Measurements from ENCODE around the gene PCNX2.
"Not testable (repeated sequence)": the region's sequence is repeated elsewhere in the genome, so short reads cannot be mapped to it uniquely, and the experiment has no call there.

The PCNX2 gene

GRCh38 chr1:233215135-233215760, 80.3 kb downstream of the PCNX2 start:
- DNase-seq: no peak

DNA sequence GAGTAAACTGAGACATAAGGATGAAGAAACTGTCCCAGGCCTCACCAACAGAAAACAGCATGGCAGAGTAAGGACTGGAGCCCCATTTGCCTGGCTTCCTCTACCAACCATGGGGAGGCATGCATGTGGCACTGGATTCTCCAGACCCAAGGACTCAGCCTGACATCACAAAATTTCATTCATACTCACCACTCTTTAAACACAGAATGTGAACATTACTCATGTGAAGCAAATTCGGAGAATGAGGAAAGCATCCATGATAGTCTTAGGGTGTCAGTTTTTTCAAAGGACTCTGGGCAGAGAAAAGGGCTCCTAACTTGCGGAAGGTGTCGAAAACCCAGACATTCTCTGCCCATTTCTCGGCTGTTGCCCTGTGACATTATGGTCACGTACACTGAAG, 83.9 kb downstream of the PCNX2 start:
- no peak for DNase-seq

- no peak for DNase-seq
These were observed 84.4 kb downstream of the PCNX2 start for GRCh38 chr1:233211106-233211505.

DNA sequence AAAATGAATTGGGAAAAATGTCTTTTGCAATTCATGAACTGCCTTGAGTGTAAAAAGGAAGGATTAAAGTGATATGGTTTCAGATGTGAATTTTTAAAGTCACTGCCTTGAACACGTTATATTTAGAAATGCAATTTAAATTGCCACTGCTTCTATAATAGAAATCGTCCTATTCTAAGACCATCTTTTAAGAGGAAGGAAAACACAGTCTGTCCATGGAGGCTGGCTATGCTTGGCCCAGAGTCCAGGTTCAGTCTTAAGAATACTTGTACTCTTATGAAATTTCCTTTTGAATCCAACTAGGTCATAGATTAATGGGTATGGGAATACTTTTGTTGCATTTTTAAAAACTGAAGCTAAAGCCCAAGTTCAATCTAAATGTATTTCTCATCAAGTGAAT, 86.0 kb downstream of the PCNX2 start:
- DNase-seq: no peak

DNA sequence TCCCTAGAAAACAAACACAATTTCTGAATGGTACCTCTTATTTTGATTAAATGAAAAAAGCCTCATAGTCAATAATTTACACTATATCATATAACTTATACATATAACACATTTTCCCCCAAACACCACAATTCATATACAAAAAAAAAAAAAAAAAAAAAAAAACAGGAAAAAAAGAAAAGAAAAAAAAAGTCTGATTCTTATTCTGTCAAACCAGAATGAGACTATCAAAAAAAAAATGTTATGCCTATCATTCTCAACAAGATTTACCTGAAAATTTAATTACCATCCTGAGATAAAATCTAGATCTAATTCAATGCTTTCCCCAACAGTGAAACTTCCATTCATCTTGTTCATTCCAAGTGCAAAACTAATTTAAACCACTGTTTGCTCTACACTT, 86.8 kb downstream of the PCNX2 start:
- DNase-seq: no peak

DNA sequence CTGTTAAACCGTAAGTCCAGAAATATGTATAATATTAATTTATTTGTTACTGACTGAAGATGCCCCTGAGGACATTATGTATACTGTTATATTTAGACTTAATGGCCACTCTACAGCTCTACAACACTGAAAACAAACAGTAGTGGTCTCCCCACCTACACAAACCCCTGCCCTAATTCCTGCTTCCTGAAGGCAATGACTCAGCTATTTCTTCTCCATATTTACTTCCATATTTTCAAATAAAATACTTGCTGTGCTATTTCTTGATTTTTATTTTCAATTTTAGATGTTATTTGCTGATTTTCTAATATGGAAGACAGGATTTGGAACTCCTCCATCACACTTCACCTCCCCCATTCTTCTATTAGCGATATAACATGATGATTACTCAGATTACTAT, 97.6 kb downstream of the PCNX2 start:
- no peak for DNase-seq

DNA sequence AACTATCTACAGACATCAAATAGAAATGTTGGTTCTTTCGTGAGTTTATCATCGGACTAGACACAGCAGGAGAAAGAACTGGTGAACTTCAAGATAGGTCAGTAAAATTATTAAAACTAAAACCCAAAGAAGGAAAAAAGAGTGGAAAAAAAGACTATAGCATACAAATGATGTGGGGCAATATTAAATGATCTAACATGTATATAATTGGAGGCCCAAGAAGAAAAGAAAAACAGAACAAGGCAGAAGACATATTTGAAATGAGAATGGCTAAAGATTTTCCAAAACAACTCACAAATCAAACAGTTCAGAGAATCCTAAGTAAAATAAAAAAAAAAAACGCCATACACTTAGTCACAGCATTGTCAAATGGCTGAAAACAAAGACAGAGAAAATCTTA, 101.8 kb downstream of the PCNX2 start:
- no peak for DNase-seq

GRCh38 chr1:233190987-233191386, 104.5 kb downstream of the PCNX2 start:
- DNase-seq: no peak

- DNase-seq: no peak
These were observed 106.0 kb downstream of the PCNX2 start for GRCh38 chr1:233189526-233189925.

DNA sequence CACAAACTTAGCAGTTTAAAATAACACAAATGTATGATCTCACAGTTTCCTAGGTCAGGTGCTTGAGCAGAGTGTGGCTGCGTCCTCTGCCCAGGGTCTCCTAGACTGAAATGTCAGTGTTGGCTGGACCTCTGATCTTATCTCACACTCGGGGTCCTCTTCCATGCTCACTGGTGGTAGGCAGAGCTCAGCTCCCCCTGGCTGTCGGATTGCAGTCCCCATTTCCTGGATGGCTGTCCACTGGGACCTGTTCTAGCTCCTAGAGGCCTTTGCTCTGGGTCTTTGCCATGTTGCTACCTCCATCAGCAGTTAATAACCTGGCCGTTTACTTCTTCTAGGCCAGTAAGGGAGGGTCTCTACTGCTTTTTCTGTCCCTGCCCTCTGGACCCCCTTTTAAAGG, 107.5 kb downstream of the PCNX2 start:
- DNase-seq: no peak

DNA sequence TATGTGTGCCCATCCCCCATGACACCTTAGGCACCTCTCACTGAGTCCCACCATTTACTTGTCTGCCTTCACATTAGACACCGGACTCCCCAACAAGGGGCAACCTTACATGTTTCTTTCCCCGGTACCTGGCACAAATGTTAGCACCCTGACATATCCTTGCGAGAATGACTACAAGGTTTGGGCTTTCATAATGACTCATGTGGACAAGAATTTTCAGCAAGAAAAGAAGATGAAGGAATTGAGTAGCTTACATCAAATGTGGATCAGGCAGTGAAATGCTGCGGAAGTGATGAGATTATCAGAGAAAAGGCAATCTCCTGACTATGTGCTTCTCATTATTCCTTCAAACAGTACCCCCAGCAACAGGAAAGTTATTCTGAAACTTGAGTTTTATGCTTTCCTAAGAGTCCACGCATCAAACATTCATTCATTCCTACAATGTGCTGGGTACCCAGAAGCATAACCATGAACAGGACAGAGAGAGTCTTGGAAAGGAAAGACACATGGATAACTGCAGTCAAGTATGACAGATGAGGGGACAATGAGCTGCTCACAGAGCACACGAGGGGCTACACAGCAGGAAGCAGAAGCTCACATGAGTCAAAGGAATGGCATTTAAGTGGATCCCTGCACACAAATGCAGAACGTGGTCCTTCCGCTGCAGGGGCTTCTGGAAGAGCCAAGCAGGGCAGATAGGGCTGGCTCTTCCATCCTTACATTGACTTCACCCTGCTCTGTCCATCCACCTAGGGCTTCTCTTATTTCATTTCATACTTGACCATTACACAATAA, 112.1 kb downstream of the PCNX2 start:
- DNase-seq: no peak

DNA sequence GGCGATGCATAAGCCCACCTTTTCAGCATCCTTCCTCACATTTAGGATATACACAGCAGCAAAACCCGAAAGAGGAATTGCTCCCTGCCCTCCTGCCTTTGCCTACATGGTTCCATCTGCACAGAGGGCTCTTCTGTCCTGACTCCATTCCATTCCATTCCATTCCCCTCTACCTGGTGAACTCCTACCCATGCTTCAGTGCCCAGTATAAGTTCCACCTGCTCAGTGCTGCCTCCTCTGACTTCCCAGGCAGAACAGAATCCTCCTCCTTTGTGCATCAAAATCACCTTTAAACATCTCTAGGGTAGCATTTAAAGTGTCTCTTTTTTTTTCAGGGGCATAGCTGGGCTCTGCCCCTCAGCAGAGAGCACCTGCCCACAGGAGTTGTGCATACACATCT, 112.9 kb downstream of the PCNX2 start:
- no peak for DNase-seq

GRCh38 chr1:233180641-233181364, 114.7 kb downstream of the PCNX2 start:
- no peak for DNase-seq

DNA sequence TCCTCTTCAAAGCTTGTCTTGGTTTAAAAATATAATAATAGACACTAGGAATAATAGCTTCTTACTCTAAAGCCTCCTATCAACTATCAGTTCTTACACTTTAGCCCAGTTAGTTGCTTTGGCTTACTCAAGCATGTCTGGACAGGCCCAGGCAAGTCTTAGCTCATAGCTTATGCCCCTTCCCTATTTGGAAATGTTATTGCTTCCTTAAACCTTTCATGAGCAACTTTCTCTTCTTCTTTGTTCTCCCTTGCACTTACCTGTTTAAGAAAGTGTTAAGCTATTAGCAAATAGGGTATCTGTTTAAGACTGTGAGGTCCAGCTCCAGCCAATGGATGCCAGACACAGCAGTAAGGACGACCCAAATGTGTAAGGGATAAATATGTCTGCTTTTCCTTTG, 115.9 kb downstream of the PCNX2 start:
- not testable (repeated sequence) for DNase-seq

GRCh38 chr1:233172201-233172600, 123.3 kb downstream of the PCNX2 start:
- no peak for DNase-seq

DNA sequence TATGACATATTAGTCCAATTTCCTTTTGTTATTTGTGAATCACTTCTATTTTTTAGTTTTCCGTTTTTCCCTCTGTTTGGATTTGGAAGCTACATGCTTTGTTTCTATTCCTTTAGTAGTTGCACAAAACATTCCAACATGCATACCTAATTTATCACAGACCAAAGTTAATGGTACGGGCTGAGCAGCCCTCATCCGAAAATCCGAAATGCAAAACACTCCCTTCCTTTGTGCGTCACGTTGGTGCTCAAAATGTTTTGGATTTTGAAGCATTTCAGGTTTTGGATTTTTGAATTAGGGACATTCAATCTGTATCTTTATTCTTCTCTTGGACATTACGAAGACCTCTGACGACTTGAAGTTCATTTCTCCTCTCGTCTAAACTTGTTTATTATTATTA, 124.8 kb downstream of the PCNX2 start:
- no peak for DNase-seq

- DNase-seq: no peak
These were observed 127.1 kb downstream of the PCNX2 start for GRCh38 chr1:233168384-233168783.

DNA sequence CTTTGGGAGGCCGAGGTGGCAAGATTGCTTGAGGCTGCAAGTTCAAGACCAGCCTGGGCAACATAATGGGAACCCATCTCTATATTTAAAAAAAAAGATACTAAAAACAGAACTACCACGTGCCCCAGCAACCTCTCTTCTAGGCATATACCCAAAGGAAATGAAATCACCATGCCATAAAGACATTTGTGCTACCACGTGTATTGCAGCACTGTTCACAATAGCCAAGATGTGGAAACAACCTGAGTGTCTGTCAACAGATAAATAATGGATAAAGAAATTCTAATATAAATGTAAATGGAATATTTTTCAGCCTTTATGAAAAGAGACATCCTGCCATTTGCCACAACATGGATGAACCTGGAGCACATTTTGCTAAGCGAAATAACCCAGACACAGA, 128.6 kb downstream of the PCNX2 start:
- no peak for DNase-seq

GRCh38 chr1:233163696-233164095, 131.8 kb downstream of the PCNX2 start:
- no peak for DNase-seq

- DNase-seq: no peak
These were observed 137.2 kb downstream of the PCNX2 start for GRCh38 chr1:233158322-233158721.

DNA sequence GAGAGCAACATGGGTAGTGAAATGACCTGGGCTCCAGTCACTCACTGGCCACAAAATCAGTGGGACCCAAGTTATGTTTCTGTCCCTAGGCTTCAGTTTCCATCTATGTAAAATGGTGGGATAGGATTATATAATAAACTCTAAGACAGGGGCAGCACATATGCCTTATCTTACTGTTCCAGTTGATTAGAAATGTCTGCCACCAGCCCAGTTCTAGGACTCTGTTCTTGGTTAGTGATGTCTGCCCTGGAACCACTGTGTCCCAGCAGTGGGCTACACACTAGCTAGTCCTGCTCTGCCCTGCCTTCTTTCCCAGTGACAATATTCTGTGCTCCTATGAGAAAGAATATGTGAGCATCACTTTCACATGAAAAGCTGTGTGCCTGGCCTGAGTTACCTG, 138.3 kb downstream of the PCNX2 start:
- DNase-seq: no peak

GRCh38 chr1:233151861-233152260, 143.7 kb downstream of the PCNX2 start:
- DNase-seq: no peak

DNA sequence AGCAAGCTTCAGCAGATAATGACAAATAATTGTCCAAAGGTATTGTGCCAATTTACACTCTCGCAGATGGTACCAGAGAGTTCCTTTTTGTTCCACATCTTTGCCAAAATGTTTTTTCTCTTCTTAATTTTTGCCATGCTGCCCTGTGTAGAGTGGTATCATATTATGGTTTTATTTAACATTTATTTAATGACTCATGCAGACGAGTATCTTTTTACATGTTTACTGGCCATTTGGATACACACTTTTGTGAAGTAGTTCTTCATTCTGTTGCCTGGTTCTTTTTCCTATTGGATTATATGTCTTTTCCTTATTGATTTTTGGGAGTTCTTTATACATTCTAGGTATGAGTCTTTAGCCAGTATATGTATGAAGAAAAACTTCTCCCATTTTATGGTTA, 151.1 kb downstream of the PCNX2 start:
- no peak for DNase-seq

DNA sequence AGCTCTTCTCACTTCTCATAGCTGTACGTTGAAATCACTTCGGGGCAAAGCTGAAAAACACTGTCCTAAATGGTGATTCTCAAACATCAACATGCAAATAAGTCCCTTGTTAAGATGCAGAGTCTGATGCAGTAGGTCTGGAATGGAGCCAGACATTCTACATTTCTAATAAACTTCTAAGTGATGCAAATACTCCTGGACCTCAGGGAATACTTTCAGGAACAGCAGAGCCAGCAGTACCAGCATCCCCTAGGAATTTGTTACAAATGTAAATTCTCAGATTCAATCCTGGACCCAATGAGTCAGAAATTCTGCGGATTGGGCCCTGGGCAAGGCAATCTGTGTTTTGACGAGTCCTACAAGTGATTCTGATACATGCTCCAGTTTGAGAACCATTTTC, 152.3 kb downstream of the PCNX2 start:
- DNase-seq: no peak

All from stimulated activated CD4-positive, alpha-beta T cell treated with anti-CD3 and anti-CD28 coated beads, Interleukin-4, amount 100 ng/mL, for 4 hours (primary cell).